ENCODE results near the gene PODNL1. TPM values are rescaled to one million over a fixed set of nuclear protein-coding genes. Genes with fewer than 3 reads are reported as not detected.

Gene PODNL1, protein sequence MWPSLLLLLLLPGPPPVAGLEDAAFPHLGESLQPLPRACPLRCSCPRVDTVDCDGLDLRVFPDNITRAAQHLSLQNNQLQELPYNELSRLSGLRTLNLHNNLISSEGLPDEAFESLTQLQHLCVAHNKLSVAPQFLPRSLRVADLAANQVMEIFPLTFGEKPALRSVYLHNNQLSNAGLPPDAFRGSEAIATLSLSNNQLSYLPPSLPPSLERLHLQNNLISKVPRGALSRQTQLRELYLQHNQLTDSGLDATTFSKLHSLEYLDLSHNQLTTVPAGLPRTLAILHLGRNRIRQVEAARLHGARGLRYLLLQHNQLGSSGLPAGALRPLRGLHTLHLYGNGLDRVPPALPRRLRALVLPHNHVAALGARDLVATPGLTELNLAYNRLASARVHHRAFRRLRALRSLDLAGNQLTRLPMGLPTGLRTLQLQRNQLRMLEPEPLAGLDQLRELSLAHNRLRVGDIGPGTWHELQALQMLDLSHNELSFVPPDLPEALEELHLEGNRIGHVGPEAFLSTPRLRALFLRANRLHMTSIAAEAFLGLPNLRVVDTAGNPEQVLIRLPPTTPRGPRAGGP
- total RNA-seq = under 1 TPM; 0.35 to 0.48 TPM

DNA sequence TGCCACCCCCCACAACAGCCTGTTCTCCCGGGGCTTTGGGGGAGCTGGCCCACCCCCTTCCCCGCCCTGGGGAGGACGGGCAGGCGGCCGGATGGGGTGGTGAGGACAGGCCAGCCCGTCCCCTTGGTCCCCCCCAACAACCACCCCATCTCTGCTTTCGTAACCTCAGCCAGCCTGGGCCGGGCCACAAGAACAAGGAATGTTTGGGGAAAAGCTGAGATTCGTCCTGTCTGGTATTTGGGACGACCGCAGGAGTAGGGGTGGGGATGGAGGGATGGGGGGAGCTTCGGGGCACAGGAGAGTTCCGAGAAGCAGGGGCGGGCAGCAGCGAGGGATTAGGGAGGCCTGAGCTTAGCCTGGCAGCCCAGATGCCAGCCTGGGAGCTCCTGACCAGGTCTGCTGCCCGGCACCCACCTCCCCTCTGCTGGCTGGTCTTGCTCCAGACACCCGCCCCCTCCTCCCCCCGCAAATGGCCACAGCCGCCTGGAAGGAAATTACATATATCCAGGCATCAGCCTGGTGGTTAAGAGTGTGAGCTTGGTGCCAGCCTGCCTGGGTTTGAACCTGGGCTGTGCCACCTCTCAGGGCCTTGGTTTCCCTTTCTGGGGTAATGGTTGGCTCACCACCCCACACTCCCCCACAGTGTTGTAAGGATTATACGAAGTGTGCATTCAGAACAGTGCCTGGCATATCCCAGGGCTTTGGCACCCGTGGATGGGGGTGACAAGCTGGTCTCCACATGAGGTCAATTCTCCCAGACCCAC lies at the start of gene PODNL1:
PODNL1 (minus strand) TSS at position 117 of the 764 bp plus-strand sequence. CDS start 236 bp downstream, outside the sequence.
- H3K36me3 Mint-ChIP-seq (ENCODE audit: low read depth) = no peaks in the 10 kb centered on the region
- POLR2A ChIA-PET = interaction anchor here (1.3 kb wide), 2 partner anchors 39 to 67 kb away, joined by 3 to 5 read pairs; partner anchors contain the start of gene RFX1
- no peak within 1 kb of the TSS for H3K4me3 Mint-ChIP-seq
- CTCF ChIA-PET = interaction anchor here (0.6 kb wide), 2 partner anchors 103 to 688 kb away, joined by 4 to 5 read pairs; no protein-coding TSS in a partner anchor
- no peak for DNase-seq
- no peak within 1 kb of the TSS for H3K27ac Mint-ChIP-seq
- peaks cover 7% of the 10 kb centered on the region for H3K27me3 Mint-ChIP-seq
- H3K4me1 Mint-ChIP-seq = peaks cover 3% of the 10 kb centered on the region
- H3K9me3 Mint-ChIP-seq = no peaks in the 10 kb centered on the region

DNA sequence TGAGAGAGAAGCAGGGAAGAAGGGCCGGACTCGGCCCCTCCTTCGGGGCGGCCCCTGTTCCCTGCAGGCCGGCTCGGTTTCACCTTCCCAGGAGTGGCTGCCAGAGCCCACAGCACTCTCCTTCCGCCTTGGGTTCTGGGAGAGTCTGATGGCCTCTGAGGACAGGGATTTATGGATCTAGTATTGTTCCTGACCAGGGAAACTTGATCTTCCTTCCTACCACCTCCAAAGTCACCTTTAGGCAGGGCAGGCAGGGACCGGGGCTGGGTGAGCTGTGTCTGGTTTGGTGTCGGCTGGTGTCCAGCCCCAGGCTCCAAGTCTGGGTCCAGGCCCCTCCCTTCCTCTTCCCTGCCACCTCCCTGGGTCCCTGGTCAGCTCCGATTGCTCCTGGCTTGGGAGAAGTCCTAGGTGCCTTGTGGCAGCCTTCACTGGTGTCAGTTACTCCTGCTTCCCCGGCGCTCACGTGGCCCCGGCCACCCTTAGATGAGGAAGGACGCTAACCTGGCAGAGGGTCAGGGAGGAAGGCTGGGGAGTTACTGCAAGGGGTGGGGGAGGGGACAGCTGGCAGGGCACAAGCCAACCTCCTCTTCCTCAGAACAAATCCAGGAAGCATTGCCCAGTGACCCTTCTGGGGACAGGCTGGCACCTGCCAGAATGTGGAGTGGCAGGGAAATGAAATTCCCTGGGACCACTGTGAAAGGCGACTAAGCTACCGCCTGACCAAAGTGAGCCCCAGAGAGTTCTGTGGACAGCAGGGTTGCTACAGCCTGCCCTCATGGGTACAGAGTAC lies 49.1 kb upstream of the PODNL1 start:
- H3K4me3 Mint-ChIP-seq = peak overlapping the region; percentile 59

DNA sequence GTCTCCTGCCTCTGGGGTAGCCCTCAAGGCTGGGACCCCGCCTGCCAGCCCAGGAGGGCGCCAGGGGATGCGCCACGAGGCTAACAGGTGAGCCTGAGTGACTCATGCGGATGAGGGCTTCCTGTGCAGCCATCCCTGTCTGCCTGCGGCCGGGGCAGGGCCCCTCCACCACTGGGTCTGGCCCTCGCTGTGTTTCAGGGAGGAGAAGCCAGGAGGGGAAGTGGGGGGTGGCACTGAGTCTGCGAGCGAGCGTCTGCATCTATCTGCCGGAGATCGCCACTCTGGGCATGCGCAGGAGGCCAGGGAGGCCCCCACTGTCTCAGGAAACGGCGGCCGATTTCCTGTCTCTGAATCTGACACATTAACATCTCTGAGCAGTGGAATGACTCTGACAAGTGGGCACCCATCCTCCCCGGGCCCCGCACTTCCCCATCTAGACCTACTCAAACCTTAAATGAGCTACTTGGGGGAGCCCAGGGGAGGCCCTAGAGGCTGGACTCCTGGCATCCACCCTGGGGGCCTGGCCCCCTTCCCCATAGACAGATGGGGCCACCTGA lies 48.2 kb upstream of the PODNL1 start:
- H3K9me3 Mint-ChIP-seq = no peaks in the 10 kb centered on the region
- peaks cover 22% of the 10 kb centered on the region for H3K36me3 Mint-ChIP-seq (ENCODE audit: low read depth)
- H3K27ac Mint-ChIP-seq = peak overlapping the region; percentile 98
- H3K4me1 Mint-ChIP-seq = peaks cover 77% of the 10 kb centered on the region
- H3K27me3 Mint-ChIP-seq = no peaks in the 10 kb centered on the region
- CTCF ChIA-PET = interaction anchor here (0.6 to 1.7 kb wide), 7 partner anchors 17 to 202 kb away, joined by 3 to 4 read pairs (median 3); partner anchors contain the start of genes ASF1B, IL27RA and RFX1
- POLR2A ChIA-PET = interaction anchor here (0.9 to 10.2 kb wide), 8 partner anchors 9 to 79 kb away, joined by 3 to 157 read pairs (median 4); partner anchors contain the start of genes DCAF15, IL27RA and RFX1
- peak; percentile 99 for DNase-seq
- peak overlapping the region; percentile 59 for H3K4me3 Mint-ChIP-seq

More for the DNA sequence above, 49.1 kb upstream of the PODNL1 start:
- peaks cover 69% of the 10 kb centered on the region for H3K4me1 Mint-ChIP-seq
- ChIA-PET POLR2A (interaction anchor here (0.9 to 10.2 kb wide), 5 partner anchors 15 to 80 kb away, joined by 3 to 157 read pairs (median 31); partner anchors contain the start of genes DCAF15, IL27RA and RFX1), CTCF (interaction anchor here (0.6 to 1.7 kb wide), 6 partner anchors 16 to 203 kb away, joined by 3 to 4 read pairs (median 3); partner anchors contain the start of genes ASF1B, IL27RA and RFX1)
- DNase-seq = no peak
- H3K27me3 Mint-ChIP-seq = no peaks in the 10 kb centered on the region
- H3K27ac Mint-ChIP-seq = peak overlapping the region; percentile 98
- peaks cover 26% of the 10 kb centered on the region for H3K36me3 Mint-ChIP-seq (ENCODE audit: low read depth)
- H3K9me3 Mint-ChIP-seq = no peaks in the 10 kb centered on the region

DNA sequence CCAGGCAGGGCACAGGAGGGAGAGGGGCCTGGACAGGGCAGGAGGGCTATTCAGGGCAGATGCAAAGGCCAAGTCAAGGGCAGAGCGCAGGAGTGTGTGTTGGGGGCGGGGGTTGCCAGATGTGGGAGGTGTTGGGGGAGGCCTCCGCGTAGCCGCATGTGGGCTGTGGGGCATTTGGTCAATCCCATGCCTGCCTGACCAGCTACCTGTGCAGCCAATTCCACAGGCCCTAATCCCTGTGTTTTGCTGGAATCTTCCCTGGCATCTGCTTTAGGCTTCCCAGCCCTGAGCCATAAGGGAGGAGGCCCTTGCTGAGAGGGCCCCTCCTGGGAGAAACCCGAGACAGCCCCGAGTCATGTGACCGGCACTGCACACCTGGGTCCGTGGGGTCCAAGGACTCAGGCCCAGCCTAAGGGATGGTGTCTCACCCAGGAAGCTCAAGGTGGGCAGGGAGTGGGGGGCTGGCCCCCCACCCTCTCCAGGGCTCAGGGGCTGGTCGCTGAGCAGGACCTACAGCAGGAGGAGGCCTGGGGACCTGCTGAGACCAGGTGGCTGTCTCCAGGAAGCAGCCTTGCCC lies 47.6 kb upstream of the PODNL1 start:
- Mint-ChIP-seq H3K27ac (peak overlapping the region; percentile 98), H3K27me3 (no peaks in the 10 kb centered on the region), H3K9me3 (no peaks in the 10 kb centered on the region), H3K4me1 (peaks cover 79% of the 10 kb centered on the region), H3K36me3 (ENCODE audit: low read depth) (peaks cover 19% of the 10 kb centered on the region), H3K4me3 (peak overlapping the region; percentile 49)
- CTCF ChIA-PET = interaction anchor here (1.0 to 1.4 kb wide), 3 partner anchors 33 to 151 kb away, joined by 3 to 4 read pairs (median 3); partner anchors contain the start of genes ASF1B and IL27RA
- POLR2A ChIA-PET = interaction anchor here (0.8 to 10.2 kb wide), 10 partner anchors 8 to 104 kb away, joined by 3 to 157 read pairs (median 4); partner anchors contain the start of genes DCAF15, IL27RA and RFX1
- DNase-seq = peak; percentile 31

DNA sequence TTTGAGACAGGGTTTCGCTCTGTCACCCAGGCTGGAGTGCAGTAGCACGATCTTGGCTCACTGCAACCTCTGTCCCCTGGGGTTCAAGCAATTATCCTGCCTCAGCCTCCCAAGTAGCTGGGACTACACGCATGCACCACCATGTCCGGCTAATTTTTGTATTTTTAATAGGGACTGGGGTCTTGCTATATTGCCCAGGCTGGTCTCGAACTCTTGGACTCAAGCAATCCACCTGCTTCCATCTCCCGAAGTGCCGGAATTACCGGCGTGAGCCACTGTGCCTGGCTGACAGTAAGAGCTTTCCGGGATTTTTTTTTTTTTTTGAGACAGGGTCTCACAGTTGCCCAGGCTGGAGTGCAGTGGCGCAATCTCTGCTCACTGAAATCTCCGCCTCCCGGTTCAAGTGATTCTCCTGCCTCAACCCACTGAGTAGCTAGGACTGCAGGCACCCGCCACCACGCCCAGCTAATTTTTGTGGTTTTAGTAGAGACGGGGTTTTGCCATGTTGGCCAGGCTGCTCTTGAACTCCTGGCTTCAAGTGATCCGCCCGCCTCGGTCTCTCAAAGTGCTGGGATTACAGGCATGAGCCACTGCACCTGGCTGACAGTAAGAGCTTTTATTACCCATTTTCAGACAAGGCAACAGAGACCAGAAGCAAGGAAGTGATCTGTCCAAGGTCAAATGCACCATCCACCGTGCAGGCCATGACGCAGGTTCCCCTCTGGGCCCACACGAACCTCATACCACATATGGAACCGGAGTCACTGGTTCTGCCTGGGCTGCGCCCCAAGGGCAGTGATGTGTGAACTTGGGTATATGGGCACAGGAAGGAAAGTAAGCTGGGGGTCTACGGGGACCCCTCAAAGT lies 46.9 kb upstream of the PODNL1 start:
- Mint-ChIP-seq H3K4me3 (peak overlapping the region; percentile 49), H3K9me3 (no peaks in the 10 kb centered on the region), H3K27ac (peak overlapping the region; percentile 98), H3K27me3 (no peaks in the 10 kb centered on the region), H3K4me1 (peaks cover 80% of the 10 kb centered on the region), H3K36me3 (ENCODE audit: low read depth) (peaks cover 17% of the 10 kb centered on the region)
- ChIA-PET POLR2A (interaction anchor here (0.6 to 10.2 kb wide), 10 partner anchors 8 to 478 kb away, joined by 3 to 157 read pairs (median 4); partner anchors contain the start of genes DCAF15, IL27RA and RFX1), CTCF (interaction anchor here (1.0 to 1.4 kb wide), 3 partner anchors 32 to 151 kb away, joined by 3 read pairs; partner anchors contain the start of gene ASF1B)
- DNase-seq = peak; percentile 33

DNA sequence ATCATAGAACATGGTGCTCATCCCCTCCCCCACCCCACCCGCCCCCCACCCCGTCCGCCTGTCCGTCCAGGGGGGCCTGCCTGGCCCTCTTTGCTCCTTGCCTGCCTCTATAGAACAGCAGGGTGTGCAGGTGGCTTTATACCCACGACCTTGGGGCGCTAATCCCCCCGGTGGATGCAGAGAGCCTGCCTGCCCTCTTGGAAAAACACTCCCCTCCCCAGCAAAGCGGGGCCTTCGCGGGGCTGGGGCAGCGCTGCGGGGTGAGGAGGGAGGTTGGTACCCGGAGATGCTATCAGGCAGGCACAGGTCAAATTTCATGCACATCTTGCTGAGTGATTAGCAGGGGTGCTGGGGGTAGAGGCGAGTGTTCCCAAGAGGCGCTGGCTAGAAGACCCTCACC lies 46.0 kb upstream of the PODNL1 start:
- Mint-ChIP-seq H3K4me1 (peaks cover 76% of the 10 kb centered on the region), H3K36me3 (ENCODE audit: low read depth) (peaks cover 11% of the 10 kb centered on the region), H3K4me3 (no peak overlapping the region), H3K27ac (no peak overlapping the region), H3K27me3 (no peaks in the 10 kb centered on the region), H3K9me3 (no peaks in the 10 kb centered on the region)
- ChIA-PET POLR2A (interaction anchor here (1.0 to 10.2 kb wide), 3 partner anchors 19 to 32 kb away, joined by 3 to 157 read pairs (median 31); partner anchors contain the start of genes DCAF15 and RFX1), CTCF (interaction anchor here (1.0 kb wide), 1 partner anchor 65 kb away, joined by 3 read pairs; no protein-coding TSS in a partner anchor)
- DNase-seq = no peak

DNA sequence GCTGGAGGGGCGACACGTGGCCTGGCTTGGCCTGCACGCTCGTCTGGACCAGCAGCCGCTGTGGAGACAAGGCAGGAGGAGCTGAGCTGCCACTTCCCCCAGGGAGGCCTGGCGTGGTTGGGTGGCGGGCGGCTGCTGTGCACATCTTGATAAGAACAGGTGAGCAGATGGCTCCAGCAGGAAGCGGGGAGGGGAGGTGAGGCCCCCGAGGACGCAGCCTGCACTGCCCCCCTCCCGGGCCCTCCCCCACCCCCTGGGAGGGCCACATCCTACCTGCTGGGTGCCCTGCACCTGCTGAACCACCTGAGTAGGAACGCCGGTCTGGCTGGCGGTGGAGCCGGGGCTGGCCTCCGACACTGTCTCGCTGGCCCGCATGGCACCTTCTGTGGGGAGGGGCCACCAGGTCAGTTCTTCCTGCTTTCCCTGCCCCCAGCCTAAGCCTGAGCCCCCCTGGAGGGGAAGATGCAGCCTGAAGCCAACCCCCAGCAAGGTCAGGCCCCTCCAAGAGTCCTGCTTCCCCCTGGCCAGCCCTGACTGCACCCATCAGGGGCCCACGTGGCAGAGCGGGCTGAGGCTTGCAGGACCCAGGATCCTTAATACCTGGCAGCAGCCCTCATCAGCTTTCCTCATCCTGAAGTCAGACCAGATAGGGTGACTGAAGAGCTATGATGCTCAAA lies 45.1 kb upstream of the PODNL1 start:
- peaks cover 69% of the 10 kb centered on the region for H3K4me1 Mint-ChIP-seq
- H3K9me3 Mint-ChIP-seq = no peaks in the 10 kb centered on the region
- POLR2A ChIA-PET = interaction anchor here (1.0 to 10.2 kb wide), 2 partner anchors 19 to 23 kb away, joined by 3 to 157 read pairs; partner anchors contain the start of gene RFX1
- H3K4me3 Mint-ChIP-seq = no peak overlapping the region
- H3K36me3 Mint-ChIP-seq (ENCODE audit: low read depth) = peaks cover 6% of the 10 kb centered on the region
- no peaks in the 10 kb centered on the region for H3K27me3 Mint-ChIP-seq
- H3K27ac Mint-ChIP-seq = peak overlapping the region; percentile 21
- CTCF ChIA-PET = no interaction called here
- DNase-seq = no peak

DNA sequence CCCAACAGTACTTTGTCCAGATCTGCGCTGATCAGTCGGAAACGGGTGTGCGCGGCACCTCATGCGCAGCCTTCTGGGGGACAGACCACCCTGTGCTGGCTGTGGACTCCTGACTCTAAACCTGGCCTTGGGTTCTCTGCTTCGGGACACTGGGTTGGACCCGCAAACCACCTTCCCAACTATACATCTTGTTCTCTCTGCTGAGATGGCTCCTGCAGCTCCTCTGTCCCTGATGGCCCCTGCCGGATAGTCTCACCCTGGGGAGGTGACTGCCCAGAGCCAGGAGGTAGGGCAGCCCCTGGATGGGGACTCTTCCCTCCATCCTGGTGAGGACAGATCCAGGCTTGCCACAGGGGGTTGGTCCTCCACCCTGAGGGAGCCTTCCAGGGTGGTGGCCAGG lies 44.6 kb upstream of the PODNL1 start:
- H3K36me3 Mint-ChIP-seq (ENCODE audit: low read depth) = peaks cover 6% of the 10 kb centered on the region
- ChIA-PET POLR2A (interaction anchor here (1.8 to 10.2 kb wide), 2 partner anchors 20 to 49 kb away, joined by 6 to 157 read pairs; partner anchors contain the start of genes IL27RA and RFX1), CTCF (no interaction called here)
- H3K9me3 Mint-ChIP-seq = no peaks in the 10 kb centered on the region
- H3K4me3 Mint-ChIP-seq = no peak overlapping the region
- no peak for DNase-seq
- no peaks in the 10 kb centered on the region for H3K27me3 Mint-ChIP-seq
- peaks cover 64% of the 10 kb centered on the region for H3K4me1 Mint-ChIP-seq
- H3K27ac Mint-ChIP-seq = peak overlapping the region; percentile 21

DNA sequence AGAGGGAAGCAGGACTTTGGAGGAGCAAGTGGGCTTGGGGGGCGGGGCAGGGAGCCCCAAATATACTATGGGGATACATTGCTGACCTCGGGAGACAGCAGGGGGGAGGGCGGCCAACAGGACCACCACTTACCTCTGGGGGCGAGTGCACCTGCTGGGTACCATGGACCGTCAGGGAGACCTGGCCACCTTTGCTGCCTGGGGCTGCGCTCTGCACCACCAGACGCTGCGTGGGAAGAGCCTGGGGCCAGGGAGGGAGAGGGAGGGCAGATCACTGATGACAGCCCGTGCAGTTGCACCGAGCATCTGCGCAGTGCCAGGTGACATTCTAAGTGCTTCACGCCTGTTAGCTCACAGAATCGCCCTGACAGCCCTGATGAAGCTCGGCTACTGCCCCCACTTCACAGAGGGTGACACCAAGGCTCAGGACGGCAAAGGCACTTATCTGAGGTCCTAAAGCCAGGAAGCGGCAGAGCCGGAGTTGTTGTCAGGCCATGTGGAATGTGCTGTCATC lies 43.8 kb upstream of the PODNL1 start:
- POLR2A ChIA-PET = interaction anchor here (1.2 to 10.2 kb wide), 3 partner anchors 21 to 49 kb away, joined by 5 to 157 read pairs (median 6); partner anchors contain the start of genes DCAF15, IL27RA and RFX1
- H3K27ac Mint-ChIP-seq = no peak overlapping the region
- peaks cover 6% of the 10 kb centered on the region for H3K36me3 Mint-ChIP-seq (ENCODE audit: low read depth)
- no peaks in the 10 kb centered on the region for H3K27me3 Mint-ChIP-seq
- DNase-seq = no peak
- no peaks in the 10 kb centered on the region for H3K9me3 Mint-ChIP-seq
- peaks cover 57% of the 10 kb centered on the region for H3K4me1 Mint-ChIP-seq
- H3K4me3 Mint-ChIP-seq = no peak overlapping the region
- CTCF ChIA-PET = no interaction called here

DNA sequence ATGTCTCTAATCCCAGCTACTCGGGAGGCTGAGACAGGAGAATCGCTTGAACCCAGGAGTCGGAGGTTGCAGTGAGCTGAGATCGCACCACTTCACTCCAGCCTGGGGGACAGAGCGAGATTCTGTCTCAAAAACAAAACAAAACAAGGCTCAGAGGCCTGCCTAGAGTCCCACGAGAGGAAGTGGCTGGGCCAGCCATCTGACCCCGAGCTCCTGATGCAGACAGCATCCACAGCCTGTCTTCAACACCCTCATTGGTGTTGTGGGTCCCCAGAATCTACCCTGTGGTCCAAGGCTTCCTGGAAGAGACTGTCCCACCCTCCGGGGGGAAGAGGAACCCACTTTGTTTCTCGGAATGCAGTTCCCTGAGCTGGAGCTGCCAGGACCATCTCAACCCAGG lies 43.2 kb upstream of the PODNL1 start:
- Mint-ChIP-seq H3K27ac (peak overlapping the region; percentile 21), H3K4me3 (no peak overlapping the region)
- POLR2A ChIA-PET = interaction anchor here (1.2 to 10.2 kb wide), 3 partner anchors 21 to 50 kb away, joined by 5 to 157 read pairs (median 6); partner anchors contain the start of genes DCAF15, IL27RA and RFX1

More for the DNA sequence above, 43.2 kb upstream of the PODNL1 start:
- DNase-seq = no peak
- H3K36me3 Mint-ChIP-seq (ENCODE audit: low read depth) = peaks cover 6% of the 10 kb centered on the region
- H3K27me3 Mint-ChIP-seq = no peaks in the 10 kb centered on the region
- CTCF ChIA-PET = no interaction called here
- H3K4me1 Mint-ChIP-seq = peaks cover 51% of the 10 kb centered on the region
- H3K9me3 Mint-ChIP-seq = no peaks in the 10 kb centered on the region
